T-helper 1 cell treated with Interleukin-12 subunit alpha and Interleukin-12 subunit beta and Interleukin-4 antibody, amounts not matched to agents 30 μg/mL and 1 μg/mL, for 36 hours (primary cell): ENCODE results near the gene ECT2L.
A peak's percentile ranks its signal among the peaks of the same experiment; 100 is the strongest.
"Not testable (repeated sequence)": the region's sequence is repeated elsewhere in the genome, so short reads cannot be mapped to it uniquely, and the experiment has no call there.

Experiments used
- H3K27ac Mint-ChIP-seq: one replicate; pipeline ENCODE4 v1.8.0; 2021; ENCODE audit warnings: mild to moderate bottlenecking, mixed read lengths
- H3K27me3 Mint-ChIP-seq: one replicate; pipeline ENCODE4 v1.8.0; 2021; ENCODE audit warnings: low read depth, mixed read lengths
- H3K36me3 Mint-ChIP-seq: one replicate; pipeline ENCODE4 v1.8.0; 2021; ENCODE audit warnings: low read depth, mixed read lengths
- H3K4me1 Mint-ChIP-seq: one replicate; pipeline ENCODE4 v1.8.0; 2021; ENCODE audit warnings: low read depth, mixed read lengths
- H3K4me3 Mint-ChIP-seq: one replicate; pipeline ENCODE4 v1.8.0; 2021; ENCODE audit warnings: mild to moderate bottlenecking, moderate library complexity, mixed read lengths
- H3K9me3 Mint-ChIP-seq: one replicate; pipeline ENCODE4 v1.8.0; 2021; ENCODE audit warnings: mixed read lengths

Gene ECT2L

DNA sequence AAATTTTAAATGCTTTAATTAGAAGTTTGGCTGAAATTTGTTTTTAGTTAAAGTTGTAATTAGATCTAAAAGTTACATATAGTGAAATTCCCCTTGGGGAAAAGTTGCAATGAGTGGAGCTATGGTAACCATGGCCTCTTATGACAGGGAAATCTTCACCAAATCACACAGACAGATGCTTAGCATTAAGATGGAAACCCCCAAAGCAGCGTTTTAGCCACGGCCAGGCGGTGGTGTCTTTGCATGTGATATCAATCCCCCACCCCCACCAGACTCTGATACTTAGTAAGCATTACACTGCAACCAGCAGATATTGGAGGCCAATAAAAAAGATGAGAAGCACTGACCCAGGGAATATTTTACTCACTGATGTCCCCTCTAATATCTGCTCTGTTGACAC lies 116.4 kb downstream of the ECT2L start:
- peaks cover 40% of the 10 kb centered on the region for H3K36me3 Mint-ChIP-seq
- H3K4me3 Mint-ChIP-seq = no peak overlapping the region
- no peak overlapping the region for H3K27ac Mint-ChIP-seq
- no peaks in the 10 kb centered on the region for H3K9me3 Mint-ChIP-seq
- no peaks in the 10 kb centered on the region for H3K27me3 Mint-ChIP-seq
- no peaks in the 10 kb centered on the region for H3K4me1 Mint-ChIP-seq

GRCh38 chr6:138914701-138915100 lies 118.8 kb downstream of the ECT2L start:
- H3K4me1 Mint-ChIP-seq = no peaks in the 10 kb centered on the region
- no peaks in the 10 kb centered on the region for H3K27me3 Mint-ChIP-seq
- H3K27ac Mint-ChIP-seq = no peak overlapping the region
- H3K4me3 Mint-ChIP-seq = no peak overlapping the region
- peaks cover 33% of the 10 kb centered on the region for H3K36me3 Mint-ChIP-seq
- no peaks in the 10 kb centered on the region for H3K9me3 Mint-ChIP-seq

GRCh38 chr6:138920906-138921305 lies 125.0 kb downstream of the ECT2L start:
- Mint-ChIP-seq H3K36me3 (peaks cover 10% of the 10 kb centered on the region), H3K4me3 (no peak overlapping the region), H3K27me3 (no peaks in the 10 kb centered on the region), H3K9me3 (no peaks in the 10 kb centered on the region), H3K4me1 (no peaks in the 10 kb centered on the region), H3K27ac (no peak overlapping the region)

- Mint-ChIP-seq H3K4me3 (no peak overlapping the region), H3K36me3 (peaks cover 10% of the 10 kb centered on the region), H3K27me3 (no peaks in the 10 kb centered on the region), H3K9me3 (no peaks in the 10 kb centered on the region), H3K4me1 (no peaks in the 10 kb centered on the region), H3K27ac (no peak overlapping the region)
These were observed 127.7 kb downstream of the ECT2L start for GRCh38 chr6:138923561-138923960.

DNA sequence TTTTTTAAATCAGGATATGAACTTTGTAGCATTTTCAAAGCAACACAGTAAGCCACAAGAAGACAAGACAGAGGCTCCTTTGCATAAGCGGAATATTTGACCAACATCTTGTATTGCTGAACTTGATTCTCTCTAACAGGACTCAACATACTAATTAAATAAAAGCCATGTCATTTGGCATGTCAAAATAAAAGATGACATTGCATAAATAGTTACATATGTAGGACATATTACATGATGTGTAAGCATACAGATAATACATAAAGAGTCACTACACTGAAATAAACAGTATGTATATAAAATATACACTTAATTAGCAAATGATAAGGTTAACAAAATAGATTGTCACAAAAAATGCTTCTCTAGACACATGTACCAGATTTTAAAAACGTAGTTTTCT lies 129.9 kb downstream of the ECT2L start:
- Mint-ChIP-seq H3K36me3 (peaks cover 6% of the 10 kb centered on the region), H3K9me3 (no peaks in the 10 kb centered on the region), H3K27ac (no peak overlapping the region), H3K27me3 (no peaks in the 10 kb centered on the region), H3K4me3 (no peak overlapping the region), H3K4me1 (peaks cover 2% of the 10 kb centered on the region)

- Mint-ChIP-seq H3K4me3 (no peak overlapping the region), H3K4me1 (peaks cover 6% of the 10 kb centered on the region), H3K36me3 (peaks cover 7% of the 10 kb centered on the region), H3K27me3 (no peaks in the 10 kb centered on the region), H3K9me3 (no peaks in the 10 kb centered on the region), H3K27ac (no peak overlapping the region)
These were observed 130.7 kb downstream of the ECT2L start for GRCh38 chr6:138926579-138926978.

DNA sequence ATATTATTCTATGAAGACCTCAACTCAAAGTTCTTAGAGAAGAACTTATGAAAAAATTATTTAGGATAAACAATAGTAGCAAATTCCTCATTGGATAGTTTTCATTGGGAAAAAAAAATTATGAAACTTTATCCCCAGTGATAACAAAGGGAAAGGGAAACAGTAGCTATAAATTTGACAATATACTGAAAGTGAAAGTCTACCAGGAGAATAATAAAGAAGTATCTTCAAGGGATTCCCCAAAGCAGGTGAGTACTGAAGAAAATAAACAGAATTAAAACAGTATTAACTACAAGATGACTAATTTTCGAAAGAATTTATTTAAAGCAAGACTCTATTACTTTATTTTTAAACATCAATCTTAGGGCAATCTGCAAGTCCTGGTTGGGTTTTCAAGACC lies 135.8 kb downstream of the ECT2L start:
- H3K4me1 Mint-ChIP-seq = peaks cover 14% of the 10 kb centered on the region
- no peak overlapping the region for H3K4me3 Mint-ChIP-seq
- H3K27me3 Mint-ChIP-seq = no peaks in the 10 kb centered on the region
- H3K36me3 Mint-ChIP-seq = peaks cover 15% of the 10 kb centered on the region
- peaks cover under 1% of the 10 kb centered on the region for H3K9me3 Mint-ChIP-seq
- no peak overlapping the region for H3K27ac Mint-ChIP-seq

DNA sequence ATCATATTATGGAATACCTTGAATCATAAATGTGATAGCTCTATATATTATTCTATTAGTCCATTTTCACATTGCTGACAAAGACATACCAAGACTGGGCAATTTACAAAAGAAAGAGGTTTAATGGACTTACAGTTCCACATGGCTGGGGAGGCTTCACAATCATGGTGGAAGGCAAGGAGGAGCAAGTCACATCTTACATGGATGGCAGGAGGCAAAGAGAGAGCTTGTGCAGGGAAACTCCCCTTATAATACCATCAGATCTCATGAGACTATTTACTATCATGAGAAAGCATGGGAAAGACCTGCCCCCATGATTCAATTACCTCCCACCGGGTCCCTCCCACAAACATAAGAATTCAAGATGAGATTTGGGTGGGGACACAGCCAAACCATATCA lies 141.0 kb downstream of the ECT2L start:
- not testable (repeated sequence) for H3K27me3 Mint-ChIP-seq, H3K4me1 Mint-ChIP-seq, H3K4me3 Mint-ChIP-seq, H3K27ac Mint-ChIP-seq
- peaks cover 35% of the 10 kb centered on the region for H3K36me3 Mint-ChIP-seq
- H3K9me3 Mint-ChIP-seq = peaks cover 11% of the 10 kb centered on the region

GRCh38 chr6:138943089-138943625 lies 147.3 kb downstream of the ECT2L start:
- no peaks in the 10 kb centered on the region for H3K9me3 Mint-ChIP-seq
- no peaks in the 10 kb centered on the region for H3K27me3 Mint-ChIP-seq
- peaks cover 37% of the 10 kb centered on the region for H3K4me1 Mint-ChIP-seq
- H3K27ac Mint-ChIP-seq = no peak overlapping the region
- peaks cover 32% of the 10 kb centered on the region for H3K36me3 Mint-ChIP-seq
- no peak overlapping the region for H3K4me3 Mint-ChIP-seq

- peaks cover 43% of the 10 kb centered on the region for H3K4me1 Mint-ChIP-seq
- H3K36me3 Mint-ChIP-seq = peaks cover 28% of the 10 kb centered on the region
- peak overlapping the region; percentile 31 for H3K27ac Mint-ChIP-seq
These were observed 148.5 kb downstream of the ECT2L start for GRCh38 chr6:138944412-138944811.

DNA sequence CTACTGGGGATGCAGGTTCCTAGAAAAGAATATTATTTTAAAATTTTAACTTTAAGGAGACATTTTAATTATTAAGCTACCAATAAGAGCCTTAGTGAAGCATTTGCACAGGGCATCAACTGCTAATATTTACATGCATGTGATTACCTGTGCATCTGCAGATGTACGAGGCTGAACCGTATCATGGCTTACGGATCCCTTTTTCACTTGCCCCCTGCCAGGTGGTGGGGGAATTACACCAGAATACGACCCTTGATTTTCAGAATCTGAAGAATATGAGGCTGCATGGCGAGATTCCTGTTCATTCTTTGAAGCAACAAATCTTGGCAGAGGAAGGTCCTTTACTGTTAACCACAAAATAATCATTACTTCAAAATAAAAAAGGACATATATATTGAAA lies 149.5 kb downstream of the ECT2L start:
- Mint-ChIP-seq H3K27me3 (no peaks in the 10 kb centered on the region), H3K36me3 (peaks cover 28% of the 10 kb centered on the region), H3K27ac (peak overlapping the region; percentile 36), H3K4me3 (no peak overlapping the region), H3K9me3 (no peaks in the 10 kb centered on the region), H3K4me1 (peaks cover 43% of the 10 kb centered on the region)

More at GRCh38 chr6:138944412-138944811, 148.5 kb downstream of the ECT2L start:
- Mint-ChIP-seq H3K9me3 (no peaks in the 10 kb centered on the region), H3K4me3 (no peak overlapping the region), H3K27me3 (no peaks in the 10 kb centered on the region)

DNA sequence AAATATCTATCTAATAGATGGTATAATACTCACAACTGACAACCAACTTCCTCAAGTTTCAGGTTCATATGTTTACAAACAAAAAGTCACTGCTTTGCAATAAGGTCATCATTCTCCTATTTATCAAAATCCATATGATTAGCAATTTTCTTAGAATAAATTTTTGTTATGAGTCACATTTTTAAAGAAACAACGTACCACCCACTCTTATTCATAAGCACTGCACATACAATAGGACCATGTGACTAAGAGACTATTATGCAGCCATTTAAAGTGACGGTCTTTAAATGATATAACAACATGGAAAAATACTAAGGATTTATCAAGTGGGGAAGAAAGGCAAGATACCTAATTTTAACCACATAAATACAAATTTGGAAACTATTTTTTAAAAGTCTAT lies 152.1 kb downstream of the ECT2L start:
- Mint-ChIP-seq H3K36me3 (peaks cover 21% of the 10 kb centered on the region), H3K4me1 (peaks cover 44% of the 10 kb centered on the region)

DNA sequence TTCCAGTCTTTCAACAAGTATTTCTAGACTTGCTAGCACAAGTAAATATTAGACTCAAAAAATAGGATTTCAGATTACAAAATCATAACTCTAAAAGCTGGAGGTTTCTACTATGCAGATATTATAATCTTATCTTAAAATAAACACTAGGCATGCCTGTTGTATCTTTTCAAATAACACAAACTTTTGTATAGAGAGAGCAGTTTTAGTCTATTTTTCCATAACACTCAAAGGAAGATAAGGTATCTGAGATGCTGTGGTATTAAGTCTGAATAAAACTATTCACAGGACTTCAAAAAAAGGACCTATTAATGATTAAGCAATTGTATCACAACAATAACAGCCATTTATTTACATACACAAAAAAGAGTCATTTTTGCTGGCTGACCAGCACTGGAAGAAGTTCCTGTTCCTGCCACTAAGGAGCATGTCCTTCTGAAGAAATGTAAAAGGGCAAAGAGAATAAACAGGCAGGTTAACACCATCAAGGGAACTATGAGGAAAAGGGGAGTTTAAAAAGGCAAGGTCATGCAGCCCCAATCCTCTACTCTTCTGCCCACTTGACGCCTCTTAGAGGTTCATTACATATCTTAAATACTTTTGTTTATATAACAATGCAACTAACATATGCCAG lies 152.8 kb downstream of the ECT2L start:
- no peak overlapping the region for H3K4me3 Mint-ChIP-seq
- no peak overlapping the region for H3K27ac Mint-ChIP-seq
- peaks cover under 1% of the 10 kb centered on the region for H3K9me3 Mint-ChIP-seq
- peaks cover 21% of the 10 kb centered on the region for H3K36me3 Mint-ChIP-seq
- peaks cover 47% of the 10 kb centered on the region for H3K4me1 Mint-ChIP-seq
- H3K27me3 Mint-ChIP-seq = no peaks in the 10 kb centered on the region

More for the DNA sequence above, 152.1 kb downstream of the ECT2L start:
- no peaks in the 10 kb centered on the region for H3K9me3 Mint-ChIP-seq
- no peak overlapping the region for H3K4me3 Mint-ChIP-seq
- peak overlapping the region; percentile 35 for H3K27ac Mint-ChIP-seq
- no peaks in the 10 kb centered on the region for H3K27me3 Mint-ChIP-seq

- peaks cover 38% of the 10 kb centered on the region for H3K4me1 Mint-ChIP-seq
- no peak overlapping the region for H3K4me3 Mint-ChIP-seq
- peaks cover 6% of the 10 kb centered on the region for H3K9me3 Mint-ChIP-seq
- peaks cover 11% of the 10 kb centered on the region for H3K36me3 Mint-ChIP-seq
- H3K27me3 Mint-ChIP-seq = no peaks in the 10 kb centered on the region
- H3K27ac Mint-ChIP-seq = no peak overlapping the region
These were observed 157.6 kb downstream of the ECT2L start for GRCh38 chr6:138953451-138953850.
